Measurements from ENCODE around the gene TTYH2. TPM values are rescaled to one million over a fixed set of nuclear protein-coding genes. Genes with fewer than 3 reads are reported as not detected.

Gene TTYH2
- total RNA-seq (23.3 TPM), polyA plus RNA-seq (10 to 100 TPM in 2 of 4 donors, 1 to 10 TPM in 2; 6.7 to 13.8 (median 9.9) TPM)

- Histone ChIP-seq H3K36me3 (ENCODE audit: control insufficient read depth, insufficient read depth, low read length) (peaks cover 22% of the 10 kb centered on the region), H3K9me3 (ENCODE audit: control insufficient read depth in 2 of 2, low read length in 2 of 2) (no peaks in the 10 kb centered on the region)
- no peaks in the 10 kb centered on the region for H3K27me3 Mint-ChIP-seq
These were observed at the start of gene TTYH2 for GRCh38 chr17:74212913-74213791. Gene TTYH2 (plus strand): TSS chr17:74213571. CDS start chr17:74213588, 17 bp downstream.

GRCh38 chr17:74163836-74164235, 49.5 kb upstream of the TTYH2 start:
- no peaks in the 10 kb centered on the region for H3K9me3 ChIP-seq (ENCODE audit: control insufficient read depth in 2 of 2, low read length in 2 of 2)
- no peaks in the 10 kb centered on the region for H3K36me3 ChIP-seq (ENCODE audit: control insufficient read depth, insufficient read depth, low read length)
- no peaks in the 10 kb centered on the region for H3K4me1 ChIP-seq (ENCODE audit: control insufficient read depth, insufficient read depth, low read length, poor library complexity, severe bottlenecking)
- no peak overlapping the region for H3K4me3 ChIP-seq (ENCODE audit: low read depth, low read length)
- Mint-ChIP-seq H3K9me3 (peaks cover 0 to 6% (median 0%) of the 10 kb centered on the region in 7 donors), H3K27ac (no peak overlapping the region), H3K4me3 (no peak overlapping the region), H3K4me1 (no peaks in the 10 kb centered on the region), H3K36me3 (no peaks in the 10 kb centered on the region), H3K27me3 (peaks cover 24% of the 10 kb centered on the region)
- no peaks in the 10 kb centered on the region for H3K27me3 ChIP-seq (ENCODE audit: control insufficient read depth, insufficient read depth, low read length)
- no peak overlapping the region for H3K27ac ChIP-seq (ENCODE audit: insufficient read depth, low read length, poor library complexity, severe bottlenecking)
- DNase-seq: no peak
- no peak for ATAC-seq (ENCODE audit: low read depth in 2 of 2)

More at GRCh38 chr17:74212913-74213791, at the start of gene TTYH2:
- H3K36me3 Mint-ChIP-seq: peaks cover 20% of the 10 kb centered on the region
- no peaks in the 10 kb centered on the region for H3K27me3 ChIP-seq (ENCODE audit: control insufficient read depth, insufficient read depth, low read length)
- H3K9me3 Mint-ChIP-seq: no peaks in the 10 kb centered on the region
- DNase-seq (peak; percentile 58 to 81 (median 74)), ATAC-seq (ENCODE audit: low read depth in 2 of 2) (peak; percentile 68 to 71)
- peaks cover 6 to 71% (median 25%) of the 10 kb centered on the region in 4 donors for H3K4me1 Mint-ChIP-seq
- H3K4me3 ChIP-seq (ENCODE audit: low read depth, low read length): peak within 1 kb of the TSS; percentile 74
- H3K4me3 Mint-ChIP-seq: peak within 1 kb of the TSS; percentile 88 to 95 (median 92)
- H3K27ac Mint-ChIP-seq: peak within 1 kb of the TSS; percentile 70 to 95 (median 90)
- peaks cover 52% of the 10 kb centered on the region for H3K4me1 ChIP-seq (ENCODE audit: control insufficient read depth, insufficient read depth, low read length, poor library complexity, severe bottlenecking)
- H3K27ac ChIP-seq (ENCODE audit: insufficient read depth, low read length, poor library complexity, severe bottlenecking): peak within 1 kb of the TSS; percentile 56

- H3K9me3 Mint-ChIP-seq: peaks cover 0 to 6% (median 0%) of the 10 kb centered on the region in 7 donors
- no peaks in the 10 kb centered on the region for H3K4me1 Mint-ChIP-seq
- no peak for DNase-seq
These were observed 48.8 kb upstream of the TTYH2 start for GRCh38 chr17:74164446-74165045.

GRCh38 chr17:74165797-74166365, 47.5 kb upstream of the TTYH2 start:
- Histone ChIP-seq H3K36me3 (ENCODE audit: control insufficient read depth, insufficient read depth, low read length) (no peaks in the 10 kb centered on the region), H3K9me3 (ENCODE audit: control insufficient read depth in 2 of 2, low read length in 2 of 2) (no peaks in the 10 kb centered on the region), H3K4me3 (ENCODE audit: low read depth, low read length) (no peak overlapping the region), H3K27me3 (ENCODE audit: control insufficient read depth, insufficient read depth, low read length) (no peaks in the 10 kb centered on the region), H3K4me1 (ENCODE audit: control insufficient read depth, insufficient read depth, low read length, poor library complexity, severe bottlenecking) (no peaks in the 10 kb centered on the region), H3K27ac (ENCODE audit: insufficient read depth, low read length, poor library complexity, severe bottlenecking) (no peak overlapping the region)
- Mint-ChIP-seq H3K4me3 (no peak overlapping the region), H3K27ac (no peak overlapping the region), H3K4me1 (no peaks in the 10 kb centered on the region), H3K27me3 (peaks cover 31% of the 10 kb centered on the region), H3K36me3 (no peaks in the 10 kb centered on the region), H3K9me3 (peaks cover 0 to 6% (median 0%) of the 10 kb centered on the region in 7 donors)
- DNase-seq (no peak), ATAC-seq (ENCODE audit: low read depth in 2 of 2) (no peak)

More at GRCh38 chr17:74164446-74165045, 48.8 kb upstream of the TTYH2 start:
- no peaks in the 10 kb centered on the region for H3K27me3 ChIP-seq (ENCODE audit: control insufficient read depth, insufficient read depth, low read length)
- no peak overlapping the region for H3K27ac ChIP-seq (ENCODE audit: insufficient read depth, low read length, poor library complexity, severe bottlenecking)
- no peaks in the 10 kb centered on the region for H3K4me1 ChIP-seq (ENCODE audit: control insufficient read depth, insufficient read depth, low read length, poor library complexity, severe bottlenecking)
- Mint-ChIP-seq H3K4me3 (no peak overlapping the region), H3K27me3 (peaks cover 24% of the 10 kb centered on the region), H3K36me3 (no peaks in the 10 kb centered on the region), H3K27ac (no peak overlapping the region)
- no peak overlapping the region for H3K4me3 ChIP-seq (ENCODE audit: low read depth, low read length)
- no peaks in the 10 kb centered on the region for H3K9me3 ChIP-seq (ENCODE audit: control insufficient read depth in 2 of 2, low read length in 2 of 2)
- ATAC-seq (ENCODE audit: low read depth in 2 of 2): no peak
- no peaks in the 10 kb centered on the region for H3K36me3 ChIP-seq (ENCODE audit: control insufficient read depth, insufficient read depth, low read length)

DNA sequence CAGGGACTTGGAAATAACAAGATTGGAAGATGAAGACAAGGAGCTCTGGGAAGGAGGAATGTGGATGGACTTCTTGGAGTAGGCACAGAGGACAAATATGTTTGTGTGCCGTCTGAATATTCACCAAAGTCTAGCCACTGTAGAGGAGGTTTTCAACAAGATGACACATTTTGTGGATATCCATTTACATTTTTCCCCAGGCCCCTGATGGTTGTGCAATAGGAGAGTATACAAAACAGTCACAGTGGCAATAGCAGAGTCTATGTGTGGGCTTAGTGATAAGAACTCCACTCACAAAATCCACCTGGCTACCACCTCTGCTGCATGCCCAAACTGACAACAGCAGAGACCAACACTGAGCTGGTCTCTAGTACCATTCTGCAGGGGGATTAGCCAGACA, 42.4 kb upstream of the TTYH2 start:
- Histone ChIP-seq H3K4me3 (ENCODE audit: low read depth, low read length) (no peak overlapping the region), H3K27ac (ENCODE audit: insufficient read depth, low read length, poor library complexity, severe bottlenecking) (no peak overlapping the region), H3K36me3 (ENCODE audit: control insufficient read depth, insufficient read depth, low read length) (no peaks in the 10 kb centered on the region), H3K9me3 (ENCODE audit: control insufficient read depth in 2 of 2, low read length in 2 of 2) (no peaks in the 10 kb centered on the region), H3K27me3 (ENCODE audit: control insufficient read depth, insufficient read depth, low read length) (peaks cover 12% of the 10 kb centered on the region), H3K4me1 (ENCODE audit: control insufficient read depth, insufficient read depth, low read length, poor library complexity, severe bottlenecking) (no peaks in the 10 kb centered on the region)
- no peak for DNase-seq
- H3K27ac Mint-ChIP-seq: no peak overlapping the region
- peaks cover 0 to 6% (median 0%) of the 10 kb centered on the region in 7 donors for H3K9me3 Mint-ChIP-seq
- H3K36me3 Mint-ChIP-seq: no peaks in the 10 kb centered on the region
- no peaks in the 10 kb centered on the region for H3K4me1 Mint-ChIP-seq
- ATAC-seq (ENCODE audit: low read depth in 2 of 2): no peak
- no peak overlapping the region for H3K4me3 Mint-ChIP-seq
- H3K27me3 Mint-ChIP-seq: peaks cover 48% of the 10 kb centered on the region

DNA sequence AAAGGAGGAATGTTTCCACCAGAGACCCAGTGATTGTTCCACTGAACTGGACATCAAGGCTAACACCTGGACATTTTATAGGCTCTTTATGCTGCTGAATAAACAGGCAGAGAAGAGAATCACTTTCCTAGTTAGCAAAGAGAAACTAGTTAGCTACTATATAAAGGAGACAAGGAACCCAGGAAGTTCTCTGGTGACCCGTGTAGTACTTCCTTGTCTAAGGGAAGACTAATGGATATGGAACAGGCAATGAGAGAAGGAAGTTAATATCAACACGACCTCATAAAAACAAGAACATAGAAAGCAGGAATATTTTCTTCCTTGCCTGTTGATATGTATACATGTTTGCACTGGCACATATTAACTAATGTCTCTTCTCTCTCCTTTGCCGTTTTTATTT, 40.7 kb upstream of the TTYH2 start:
- Histone ChIP-seq H3K4me3 (ENCODE audit: low read depth, low read length) (no peak overlapping the region), H3K27ac (ENCODE audit: insufficient read depth, low read length, poor library complexity, severe bottlenecking) (no peak overlapping the region), H3K36me3 (ENCODE audit: control insufficient read depth, insufficient read depth, low read length) (no peaks in the 10 kb centered on the region), H3K27me3 (ENCODE audit: control insufficient read depth, insufficient read depth, low read length) (peaks cover 12% of the 10 kb centered on the region), H3K4me1 (ENCODE audit: control insufficient read depth, insufficient read depth, low read length, poor library complexity, severe bottlenecking) (no peaks in the 10 kb centered on the region), H3K9me3 (ENCODE audit: control insufficient read depth in 2 of 2, low read length in 2 of 2) (no peaks in the 10 kb centered on the region)
- DNase-seq (no peak), ATAC-seq (ENCODE audit: low read depth in 2 of 2) (no peak)
- Mint-ChIP-seq H3K27ac (no peak overlapping the region), H3K27me3 (peaks cover 41% of the 10 kb centered on the region), H3K4me3 (no peak overlapping the region), H3K4me1 (peaks cover 0 to 4% (median 0%) of the 10 kb centered on the region in 4 donors), H3K9me3 (peaks cover 0 to 3% (median 0%) of the 10 kb centered on the region in 7 donors), H3K36me3 (no peaks in the 10 kb centered on the region)

DNA sequence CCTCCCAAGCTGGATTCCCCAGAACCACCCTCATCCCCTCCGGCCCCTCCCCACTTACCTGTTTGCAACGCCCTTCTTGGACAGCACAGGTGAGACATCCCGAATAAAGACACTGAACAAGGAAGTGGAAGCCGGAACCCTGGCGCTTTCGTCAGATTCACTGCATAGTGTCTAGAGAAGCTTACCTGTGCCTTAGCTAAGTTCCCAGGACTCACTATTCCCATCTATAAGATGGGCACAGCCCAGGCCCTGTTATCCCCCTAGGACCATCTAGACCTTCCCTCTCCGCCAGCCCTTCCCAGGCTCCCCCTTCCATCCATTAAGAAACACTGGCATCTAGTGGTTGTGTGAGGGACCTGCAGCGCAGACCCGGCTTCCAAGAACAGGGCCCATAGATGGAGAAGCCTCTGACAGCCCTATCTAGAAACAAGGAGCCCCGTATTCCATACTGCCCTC, 36.8 kb upstream of the TTYH2 start:
- Mint-ChIP-seq H3K27me3 (peaks cover 41% of the 10 kb centered on the region), H3K27ac (no peak overlapping the region), H3K9me3 (peaks cover 0 to 3% (median 0%) of the 10 kb centered on the region in 7 donors), H3K4me3 (peak overlapping the region in 1 of 4 donors; percentile 80), H3K36me3 (no peaks in the 10 kb centered on the region), H3K4me1 (peaks cover 0 to 4% (median 0%) of the 10 kb centered on the region in 4 donors)
- H3K4me3 ChIP-seq (ENCODE audit: low read depth, low read length): no peak overlapping the region
- H3K9me3 ChIP-seq (ENCODE audit: control insufficient read depth in 2 of 2, low read length in 2 of 2): no peaks in the 10 kb centered on the region
- no peaks in the 10 kb centered on the region for H3K36me3 ChIP-seq (ENCODE audit: control insufficient read depth, insufficient read depth, low read length)
- H3K27me3 ChIP-seq (ENCODE audit: control insufficient read depth, insufficient read depth, low read length): peaks cover 12% of the 10 kb centered on the region
- ATAC-seq (ENCODE audit: low read depth in 2 of 2): peak in 1 of 2 donors; percentile 45
- DNase-seq: peak; percentile 8 to 45 (median 19)
- no peaks in the 10 kb centered on the region for H3K4me1 ChIP-seq (ENCODE audit: control insufficient read depth, insufficient read depth, low read length, poor library complexity, severe bottlenecking)
- H3K27ac ChIP-seq (ENCODE audit: insufficient read depth, low read length, poor library complexity, severe bottlenecking): no peak overlapping the region
